ENCODE data around the gene MB. TPM values are rescaled to one million over a fixed set of nuclear protein-coding genes. Genes with fewer than 3 reads are reported as not detected.

Gene MB
- total RNA-seq, 2 donors from 2014 or later = 2.3 TPM; not detected in 1

DNA sequence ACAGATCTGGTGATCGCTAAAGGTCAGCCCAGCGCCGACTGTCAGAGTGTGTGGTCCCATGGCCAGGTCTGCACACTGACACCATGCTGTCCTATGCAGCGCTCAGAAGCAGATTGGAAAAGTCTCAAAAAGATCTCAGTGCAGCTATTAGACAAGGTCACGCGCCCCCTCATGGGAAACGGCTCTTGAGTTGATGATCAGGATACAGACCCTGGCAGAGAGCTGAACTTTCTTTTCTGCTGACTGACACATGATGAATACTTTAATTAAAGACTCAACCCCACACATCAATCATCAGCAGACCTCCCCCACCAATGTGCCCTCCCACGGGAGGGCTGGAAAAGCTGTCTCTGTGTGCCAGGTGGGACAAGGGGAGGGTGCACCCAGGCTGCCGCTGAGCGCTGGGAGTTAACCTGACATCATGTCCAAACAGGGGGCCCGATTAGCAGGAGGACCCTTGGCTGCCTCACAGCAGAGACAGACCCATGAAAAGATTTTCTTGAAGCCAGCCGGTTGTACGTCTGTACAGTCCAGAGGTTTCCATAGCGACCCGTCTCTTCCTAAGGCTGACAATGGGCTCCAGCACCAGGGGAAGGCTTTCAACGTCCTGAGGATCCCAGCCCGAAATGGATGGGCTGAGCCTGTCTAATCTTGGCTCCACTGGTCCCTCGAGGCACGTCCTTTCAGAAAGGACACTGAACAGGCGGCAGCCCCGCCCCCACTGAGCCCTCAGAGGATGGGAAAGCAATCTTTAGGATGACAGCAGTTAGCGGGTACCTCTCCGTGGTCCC lies 49.6 kb downstream of the MB start:
- no peak for DNase-seq (ENCODE audit: low spot score)
- intact Hi-C loops (cut with DNase I) = no loop called here

DNA sequence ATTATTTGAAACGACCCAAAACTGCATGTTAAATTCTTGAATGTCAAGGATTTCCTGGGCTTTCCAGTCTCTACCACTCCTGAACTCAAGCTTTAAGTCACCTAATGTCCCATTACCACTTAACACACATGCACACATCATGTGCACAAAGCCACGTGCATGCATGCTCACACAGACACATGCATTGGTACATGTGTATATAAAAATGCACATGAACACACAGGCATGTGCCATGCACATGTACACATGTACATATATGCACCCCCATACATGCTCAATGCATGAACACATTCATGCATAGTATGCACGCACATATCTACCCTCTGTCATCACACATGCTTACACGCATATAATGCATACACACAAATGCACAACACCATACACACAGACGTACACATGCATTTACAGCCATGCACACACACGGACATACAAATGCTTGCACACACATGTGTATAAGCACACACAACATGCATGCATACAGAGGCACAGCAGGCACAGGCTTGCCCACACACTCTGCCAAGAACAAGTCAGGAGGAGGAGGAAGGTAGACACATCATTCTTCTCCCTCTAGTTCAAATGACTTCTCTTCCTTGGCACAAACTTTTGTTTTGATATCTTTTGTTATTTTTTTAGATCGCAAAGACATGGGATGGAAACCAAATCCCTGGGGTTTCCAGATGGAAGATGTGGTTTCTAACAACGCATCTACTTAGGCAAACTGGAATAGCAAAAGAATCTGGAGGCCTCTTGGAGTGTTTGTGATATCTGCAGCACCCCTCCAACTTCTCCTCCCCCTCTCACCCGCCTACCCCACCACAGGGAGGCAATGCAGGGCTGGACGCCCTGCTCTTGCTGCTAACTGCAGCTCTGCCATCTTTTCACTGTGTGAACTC lies 51.9 kb downstream of the MB start:
- DNase-seq (ENCODE audit: low spot score) = no peak
- intact Hi-C loops (cut with DNase I) = no loop called here

DNA sequence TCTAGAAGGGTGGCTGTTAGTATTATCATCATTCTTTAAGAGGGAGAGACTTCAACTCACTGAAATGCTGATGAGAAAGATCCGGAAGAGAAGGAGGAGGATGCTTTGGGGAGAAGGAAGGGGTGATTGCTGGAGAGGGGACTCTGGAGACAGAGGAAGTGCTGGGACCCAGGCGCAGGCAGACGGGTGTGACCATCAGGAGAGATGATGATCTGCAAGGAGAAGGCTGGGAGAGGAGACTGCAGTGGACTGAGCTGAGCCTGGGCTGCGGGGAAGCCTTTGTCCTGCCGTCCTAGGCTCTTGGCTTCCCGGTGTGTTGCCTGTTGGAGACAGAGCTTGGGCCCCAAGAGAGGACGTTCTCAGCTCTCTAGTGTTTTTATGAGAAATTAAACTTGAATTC lies 53.9 kb downstream of the MB start:
- no peak for DNase-seq (ENCODE audit: low spot score)
- intact Hi-C loops (cut with DNase I) = no loop called here

DNA sequence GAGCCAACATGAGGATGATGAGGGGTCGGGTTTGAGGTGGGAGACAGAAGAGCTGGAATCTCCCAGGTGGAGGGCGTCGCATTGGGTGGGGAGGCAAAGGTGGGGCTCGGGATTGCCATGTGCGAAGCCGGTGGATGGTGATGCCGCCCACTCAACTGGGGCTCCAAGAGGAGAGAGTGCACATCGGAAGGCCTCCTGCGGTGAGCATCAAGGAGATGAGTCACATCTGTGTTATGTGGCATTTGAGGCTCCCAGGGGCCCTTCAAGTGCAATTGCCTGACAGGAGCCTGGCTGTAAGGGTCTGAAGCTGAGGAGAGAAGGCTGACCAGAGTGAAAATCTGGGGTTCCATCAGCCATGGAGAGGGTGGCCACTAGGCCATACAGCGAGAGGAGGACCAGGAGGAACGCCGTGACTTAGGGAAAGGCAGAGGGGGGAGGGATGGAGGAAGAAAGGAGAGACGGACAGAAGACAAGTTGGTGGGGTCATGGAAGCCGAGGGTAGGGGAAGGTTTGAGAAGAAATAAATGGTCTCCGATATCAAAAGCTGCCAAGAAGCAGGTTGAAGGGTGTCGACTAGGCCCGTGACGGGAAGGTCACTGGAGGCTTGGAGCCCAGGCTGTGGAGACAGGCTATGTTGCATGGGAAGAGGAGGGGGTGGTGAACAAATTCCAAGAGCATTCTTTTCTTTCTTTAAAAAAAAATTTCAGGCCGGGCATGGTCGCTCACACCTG lies 55.2 kb downstream of the MB start:
- no peak for DNase-seq (ENCODE audit: low spot score)
- intact Hi-C loops (cut with DNase I) = loop anchor here in 1 of 2 donors (1.0 kb wide), 1 partner anchor 38 kb away; no protein-coding TSS in a partner anchor

DNA sequence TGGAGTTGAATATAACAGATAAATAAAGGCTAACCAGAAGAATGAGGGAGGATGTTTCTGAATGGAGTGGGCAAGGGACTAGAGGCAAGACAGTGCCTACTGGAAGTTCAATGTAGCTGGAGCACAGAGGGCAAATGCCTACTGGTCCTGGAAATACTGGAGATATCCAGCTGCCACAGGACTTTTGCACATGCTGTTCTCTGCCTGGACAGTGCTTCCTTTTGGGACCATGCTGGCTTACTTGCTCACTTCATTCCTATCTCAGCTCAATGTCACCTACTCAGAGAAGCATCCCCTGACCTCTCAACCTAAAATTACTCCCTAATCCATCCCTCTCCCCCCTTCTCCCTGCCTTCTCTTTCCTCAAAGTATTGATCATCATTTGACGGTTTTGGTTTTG lies 56.3 kb downstream of the MB start:
- DNase-seq (ENCODE audit: low spot score) = no peak
- intact Hi-C loops (cut with DNase I) = no loop called here

DNA sequence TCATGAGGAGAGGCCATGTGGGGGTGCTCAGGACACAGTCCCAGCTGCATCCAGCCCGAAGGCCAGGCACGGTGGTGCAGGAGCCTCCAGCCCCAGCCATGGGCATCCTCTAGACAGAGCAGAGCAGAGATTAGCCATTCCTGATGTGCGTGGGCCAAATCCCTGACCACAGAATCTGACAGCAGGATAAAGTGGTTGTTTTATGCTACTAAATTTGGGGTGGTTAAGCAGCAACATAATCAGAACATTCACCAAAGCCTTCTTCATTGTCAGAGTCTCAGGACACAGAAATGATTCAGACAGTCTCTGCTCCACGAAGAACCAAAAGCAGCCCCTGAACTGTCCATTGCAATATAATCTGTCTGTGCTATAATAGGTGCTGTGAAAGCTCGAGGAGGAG lies 56.8 kb downstream of the MB start:
- intact Hi-C loops (cut with DNase I) = no loop called here
- DNase-seq (ENCODE audit: low spot score) = no peak

DNA sequence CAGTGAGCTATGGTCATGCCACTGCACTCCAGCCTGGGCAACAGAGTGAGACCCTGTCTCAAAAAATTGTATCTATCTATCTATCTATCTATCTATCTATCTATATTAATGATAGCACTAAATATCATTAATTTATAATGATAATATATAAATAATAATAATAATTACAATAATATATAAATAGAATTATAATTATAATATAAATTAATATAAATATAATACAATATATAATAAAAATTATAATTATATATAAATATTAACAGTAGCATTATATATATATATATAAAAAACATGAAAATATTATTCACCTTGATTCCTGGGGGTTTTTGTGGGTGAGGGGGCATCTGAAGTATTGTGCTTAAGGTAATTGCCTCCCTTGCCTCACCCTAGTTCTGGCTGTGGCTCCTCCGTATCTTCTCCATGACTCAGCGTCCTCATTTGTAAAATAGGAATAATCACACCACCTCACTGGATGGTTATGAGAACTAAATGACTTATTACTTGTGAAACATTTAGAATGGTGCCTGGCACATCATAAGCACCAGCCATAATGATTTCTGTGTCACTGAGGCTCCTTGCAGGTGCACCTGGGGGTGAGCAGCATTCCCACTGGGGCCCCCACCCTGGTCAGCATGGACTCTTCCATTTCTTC lies 57.6 kb downstream of the MB start:
- no peak for DNase-seq (ENCODE audit: low spot score)
- intact Hi-C loops (cut with DNase I) = no loop called here

DNA sequence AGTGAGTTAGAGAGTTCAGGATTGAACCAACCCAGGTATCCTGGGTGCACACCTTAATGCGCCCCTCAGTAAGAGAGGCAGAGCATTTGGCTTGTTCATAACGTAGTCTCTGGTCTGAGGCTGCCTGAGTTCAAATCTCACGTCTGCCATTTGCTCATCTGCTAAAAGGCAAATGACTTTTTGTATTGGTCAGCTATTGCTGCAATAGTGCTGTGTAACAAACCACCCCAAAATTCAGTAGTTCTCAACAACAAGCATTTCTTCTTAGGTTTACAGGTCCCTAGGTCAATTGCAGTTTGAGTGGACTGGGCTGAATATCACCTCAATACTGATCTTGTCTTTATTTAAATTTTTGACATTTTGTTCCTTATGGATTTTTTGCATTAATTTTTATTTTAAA lies 58.4 kb downstream of the MB start:
- DNase-seq (ENCODE audit: low spot score) = no peak
- intact Hi-C loops (cut with DNase I) = loop anchor here in 1 of 2 donors (1.0 kb wide), 1 partner anchor 20 kb away; no protein-coding TSS in a partner anchor

DNA sequence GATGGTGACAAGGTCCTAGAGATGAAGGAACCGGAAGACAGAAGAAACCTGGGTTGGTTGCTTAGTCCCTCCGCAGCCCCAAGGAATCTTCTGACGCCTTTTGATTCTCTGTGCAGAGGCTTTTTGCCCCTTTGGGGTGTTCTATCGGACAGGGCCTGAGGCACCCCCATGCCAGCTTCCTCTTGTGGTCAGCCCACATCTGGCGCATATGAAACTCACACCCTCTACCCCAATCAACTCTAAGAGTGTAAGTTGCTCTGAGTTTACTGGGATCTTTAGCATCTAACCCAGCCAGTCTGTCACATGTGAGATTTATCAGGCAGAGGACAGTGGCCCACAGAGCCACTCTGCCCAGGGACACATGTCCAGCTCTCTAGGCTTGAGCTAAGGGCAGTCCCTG lies 59.1 kb downstream of the MB start:
- no peak for DNase-seq (ENCODE audit: low spot score)
- intact Hi-C loops (cut with DNase I) = loop anchor here in 1 of 2 donors (1.0 kb wide), 1 partner anchor 20 kb away; no protein-coding TSS in a partner anchor

Other genes with a start within 250 kb of the MB start
- 10 to 100 TPM; 14.4 to 42.4 TPM for gene HMOX1, start 236.2 kb downstream of the MB start, total RNA-seq
- 10 to 100 TPM; 15.2 to 17.3 TPM for gene MCM5, start 217.2 kb downstream of the MB start, total RNA-seq
- 10 to 100 TPM in 1 of 2 donors, 1 to 10 TPM in 1; 5.8 to 13.0 TPM for gene RASD2, start 76.5 kb downstream of the MB start, total RNA-seq
- 10 to 100 TPM; 12.6 to 14.6 TPM for gene APOL6, start 31.1 kb upstream of the MB start, total RNA-seq
- not detected for gene APOL5, start 100.5 kb upstream of the MB start, total RNA-seq

Data from posterior vena cava (tissue), 2 donors.